Hypothalamus (tissue), 51 donors: ENCODE results near the gene LIN54.
"Not testable (repeated sequence)": the region's sequence is repeated elsewhere in the genome, so short reads cannot be mapped to it uniquely, and the experiment has no call there.

Experiments used
- DNase-seq, 51 donors: peaks; one replicate each; lab custom pipeline; 2025; lab: John Stamatoyannopoulos, UW

LIN54 gene

GRCh38 chr4:82951196-82951595, 59.4 kb downstream of the LIN54 start:
- no peak for DNase-seq

DNA sequence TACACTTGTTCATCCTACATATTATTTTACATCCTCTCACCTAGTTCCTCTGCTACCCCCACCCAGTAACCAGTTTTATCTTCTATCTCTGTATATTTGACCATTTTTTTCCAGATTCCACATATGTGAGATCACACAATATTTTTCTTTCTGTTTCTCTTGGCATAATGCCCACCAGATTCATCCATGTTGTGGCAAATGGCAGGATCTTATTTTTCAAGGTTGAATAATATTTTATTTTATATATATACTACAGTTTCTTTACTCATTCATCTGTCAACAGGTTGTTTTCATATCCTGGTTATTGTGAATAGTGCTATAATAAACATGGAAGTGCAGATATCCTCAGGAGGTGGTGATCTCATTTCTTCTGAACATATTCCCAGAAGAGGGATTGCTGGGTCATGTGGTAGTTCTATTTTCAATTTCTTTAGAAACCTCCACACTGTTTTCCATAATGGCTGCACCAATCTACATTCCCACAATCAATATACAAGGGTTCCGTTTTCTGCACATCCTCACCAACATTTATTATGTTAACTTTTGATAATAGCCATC, 61.9 kb downstream of the LIN54 start:
- no peak for DNase-seq

DNA sequence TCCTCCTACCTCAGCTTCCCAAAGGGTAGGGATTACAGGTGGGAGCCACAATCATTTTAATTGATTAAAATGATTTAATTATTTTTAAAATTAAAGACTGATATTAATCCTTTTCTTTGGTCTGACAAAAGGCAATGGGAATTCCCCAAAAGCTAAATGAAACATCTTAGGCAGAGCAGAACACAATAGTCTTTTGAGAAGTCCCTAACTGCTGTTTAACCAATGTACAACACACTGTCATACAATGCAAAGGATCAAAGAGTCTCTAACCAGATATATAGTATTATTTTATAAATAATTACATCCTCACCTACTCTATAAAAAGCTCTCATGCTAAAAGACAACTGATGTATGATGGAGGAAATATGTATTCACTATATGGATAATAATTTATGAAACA, 63.1 kb downstream of the LIN54 start:
- no peak for DNase-seq

DNA sequence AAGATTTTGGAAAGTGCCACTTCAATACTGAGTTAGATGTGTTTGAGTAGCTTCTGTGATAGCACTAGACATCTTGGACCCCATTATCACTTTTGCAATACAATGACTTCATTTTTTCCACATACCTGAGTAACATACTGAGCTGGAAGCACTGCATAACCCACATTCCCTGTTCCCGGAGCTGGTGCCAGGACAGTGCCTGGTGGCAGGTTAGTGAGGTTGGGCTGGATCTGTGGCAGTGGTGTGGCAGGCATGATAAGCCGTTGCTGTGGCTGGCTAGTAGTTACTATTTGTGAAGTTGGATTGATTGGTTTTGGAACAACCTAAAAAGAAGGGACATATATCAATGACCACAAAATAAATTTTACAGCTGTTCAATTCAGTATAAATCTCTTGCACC, 71.2 kb downstream of the LIN54 start:
- DNase-seq = no peak

- DNase-seq = no peak
Observed at GRCh38 chr4:82934441-82934840, 76.2 kb downstream of the LIN54 start.

- DNase-seq = no peak
Observed at GRCh38 chr4:82930848-82931755, 79.5 kb downstream of the LIN54 start.

DNA sequence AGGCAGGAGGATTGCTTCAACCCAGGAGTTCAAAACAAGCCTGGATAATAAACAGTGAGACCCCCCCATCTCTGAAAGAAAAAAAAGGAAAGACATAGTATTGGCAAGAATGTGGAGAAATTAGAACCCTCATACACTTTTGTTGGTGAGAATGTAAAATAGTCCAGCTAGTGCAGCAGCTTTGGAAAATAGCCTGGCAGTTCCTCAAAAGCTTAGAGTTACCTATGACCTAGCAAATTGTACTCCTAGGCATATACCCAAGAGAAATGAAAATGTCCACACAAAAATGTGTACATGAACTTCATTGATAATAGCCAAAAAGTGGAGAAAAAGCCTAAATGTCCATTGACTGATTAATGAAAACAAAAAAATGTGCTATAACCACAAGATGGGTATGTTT, 88.8 kb downstream of the LIN54 start:
- no peak for DNase-seq

DNA sequence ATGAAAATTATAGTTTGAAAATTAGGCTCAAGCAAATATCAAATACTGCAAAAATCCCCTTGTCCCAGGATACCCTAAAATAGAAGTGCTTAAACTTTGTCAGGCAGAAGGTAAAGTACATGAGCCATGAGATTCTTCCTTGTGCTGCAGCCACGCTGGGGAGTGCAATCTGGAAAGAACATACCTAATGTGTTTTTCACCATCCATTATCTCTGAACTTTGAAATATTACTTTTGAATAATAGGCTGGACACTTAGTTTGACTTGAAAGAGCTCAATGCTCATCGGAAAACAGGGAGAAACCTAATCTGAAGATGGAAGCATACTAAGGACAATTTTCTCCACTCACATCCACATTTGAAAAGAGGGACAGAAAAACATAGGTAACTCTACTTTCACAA, 91.2 kb downstream of the LIN54 start:
- DNase-seq = no peak

DNA sequence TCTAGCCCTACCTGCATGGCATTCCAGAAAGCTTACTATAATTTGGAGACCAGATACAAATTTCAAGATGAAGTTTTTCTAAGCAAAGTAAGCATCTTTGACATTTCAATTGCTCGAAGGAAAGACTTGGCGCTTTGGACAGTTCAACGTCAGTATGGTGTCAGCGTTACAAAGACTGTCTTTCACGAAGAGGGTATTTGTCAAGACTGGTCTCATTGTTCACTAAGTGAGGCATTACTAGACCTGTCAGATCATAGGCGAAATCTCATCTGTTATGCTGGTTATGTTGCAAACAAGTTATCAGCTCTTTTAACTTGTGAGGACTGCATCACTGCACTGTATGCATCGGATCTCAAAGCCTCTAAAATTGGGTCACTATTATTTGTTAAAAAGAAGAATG, 92.5 kb downstream of the LIN54 start:
- peak in 4 of 51 donors; percentile 5 to 56 (median 16) for DNase-seq

- DNase-seq = not testable (repeated sequence)
Observed at GRCh38 chr4:82913968-82914367, 96.7 kb downstream of the LIN54 start.

GRCh38 chr4:82913305-82913704, 97.3 kb downstream of the LIN54 start:
- DNase-seq = no peak

- no peak for DNase-seq
Observed at GRCh38 chr4:82909326-82909725, 101.3 kb downstream of the LIN54 start.

DNA sequence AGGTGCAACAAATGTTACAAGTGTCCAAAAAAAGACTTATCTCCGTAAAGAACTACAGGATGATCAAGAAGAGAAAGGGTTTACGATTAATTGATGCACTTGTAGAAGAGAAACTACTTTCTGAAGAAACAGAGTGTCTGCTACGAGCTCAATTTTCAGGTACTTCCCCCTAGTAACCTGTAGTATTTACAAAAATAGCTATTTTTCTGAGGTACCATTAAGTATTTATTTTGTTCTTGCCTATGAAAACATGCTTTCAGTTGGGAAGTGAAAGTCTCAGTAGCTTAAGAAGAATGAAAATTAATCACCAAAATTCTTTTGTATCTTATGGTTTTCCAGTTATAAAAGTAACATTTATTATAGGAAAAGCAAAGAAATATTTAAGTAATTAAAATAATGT, 104.2 kb downstream of the LIN54 start:
- no peak for DNase-seq

DNA sequence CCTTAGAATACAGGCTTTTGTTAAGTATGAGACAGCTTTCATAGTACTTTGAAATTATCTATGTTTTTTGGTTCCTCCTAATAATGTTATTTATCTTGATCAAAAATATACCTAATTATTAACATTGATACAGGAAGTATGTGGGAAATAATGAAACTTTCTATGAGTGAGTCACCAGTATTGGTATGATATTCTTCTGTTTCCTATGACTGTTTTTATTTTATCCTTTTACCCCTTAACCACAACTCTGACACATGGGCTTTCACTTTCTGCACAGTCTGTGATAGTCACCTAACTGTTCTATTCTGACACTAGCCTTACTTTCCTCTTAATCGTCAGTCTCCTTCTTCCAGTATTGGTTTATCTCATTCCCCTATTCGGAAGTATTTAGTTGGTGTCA, 105.4 kb downstream of the LIN54 start:
- no peak for DNase-seq

DNA sequence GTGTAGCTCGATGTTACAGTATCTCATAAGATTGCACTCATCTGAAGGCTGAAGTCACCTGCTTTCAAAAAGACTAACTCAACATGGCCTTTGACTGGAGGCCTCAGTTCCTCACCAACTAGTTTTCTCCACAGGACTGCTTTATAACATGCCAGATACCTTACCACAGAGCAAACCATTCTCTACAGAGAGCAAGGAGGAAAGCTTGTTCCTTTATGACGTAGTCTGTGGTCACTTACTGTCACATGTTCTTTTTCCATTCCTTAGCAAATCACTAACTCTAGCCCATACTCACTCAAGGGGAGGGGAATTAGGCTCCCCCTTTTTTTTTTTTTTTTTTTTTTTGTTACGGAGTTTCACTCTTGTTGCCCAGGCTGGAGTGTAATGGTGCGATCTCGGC, 106.9 kb downstream of the LIN54 start:
- DNase-seq = no peak

DNA sequence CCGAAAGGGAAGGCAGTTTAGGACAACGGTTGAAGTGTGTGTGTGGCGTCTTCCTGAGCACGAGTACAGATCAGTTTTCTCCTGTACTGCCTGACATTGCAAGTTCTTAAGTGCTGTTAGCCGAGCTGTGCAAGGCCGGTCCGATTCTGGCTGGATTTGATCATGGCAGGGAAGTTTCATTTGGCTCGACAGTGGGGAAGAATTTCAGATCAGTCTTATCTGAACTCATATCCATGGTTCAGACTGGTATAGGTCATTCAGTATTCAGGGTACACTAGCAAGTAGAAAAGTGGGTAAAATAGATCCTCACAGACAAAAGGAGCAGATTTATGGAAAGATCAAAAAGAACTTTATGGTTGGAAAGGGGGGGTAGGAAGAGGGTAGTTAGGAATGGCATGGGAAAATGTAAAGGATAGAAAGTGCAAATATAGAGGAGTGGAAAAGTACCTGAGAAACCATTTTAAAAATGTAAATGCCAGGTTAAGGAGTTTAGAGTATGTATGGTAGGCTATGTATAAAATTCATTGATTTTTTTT, 109.4 kb downstream of the LIN54 start:
- DNase-seq = peak in 2 of 51 donors; percentile 37 to 63

DNA sequence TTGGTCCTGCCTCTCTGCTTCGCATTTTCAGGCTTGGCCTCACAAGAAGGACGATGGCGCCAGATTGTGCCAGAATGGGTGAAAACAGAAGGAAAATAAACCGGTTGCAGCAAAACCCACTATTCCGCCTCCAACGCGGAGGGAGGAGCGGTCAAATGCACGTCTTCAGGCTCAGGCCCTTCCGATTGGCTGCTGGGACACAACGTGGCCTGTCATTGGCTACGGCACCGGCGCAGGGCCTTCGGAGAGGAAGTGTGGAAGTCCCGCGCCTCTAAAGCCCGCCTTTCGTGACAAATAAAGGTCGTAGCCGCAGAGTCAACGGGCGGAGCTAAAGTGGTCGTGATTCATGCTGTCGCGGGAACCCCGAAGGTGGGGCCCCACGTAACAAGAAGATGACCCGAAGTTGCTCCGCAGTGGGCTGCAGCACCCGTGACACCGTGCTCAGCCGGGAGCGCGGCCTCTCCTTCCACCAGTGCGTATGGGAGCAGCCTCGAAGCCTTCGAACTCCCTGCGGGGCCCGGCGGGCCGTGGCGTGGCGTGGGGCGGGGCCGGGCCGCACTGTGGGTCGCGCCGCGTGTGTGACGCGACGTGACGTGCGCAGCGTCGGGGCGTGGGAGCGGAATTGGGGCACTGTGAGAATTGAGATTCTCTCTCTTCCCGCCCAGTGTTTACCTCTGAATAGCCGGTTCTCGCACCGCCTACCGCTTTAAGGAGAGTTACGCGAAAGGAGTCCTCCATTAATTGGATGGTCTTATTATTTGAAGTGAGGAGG, 110.0 kb downstream of the LIN54 start, which contains the start of gene THAP9:
Gene THAP9 (plus strand): TSS at position 325 of the 772 bp plus-strand sequence. CDS start 68 bp downstream, at position 393.
- DNase-seq = peak; percentile 90 to 100 (median 98)

DNA sequence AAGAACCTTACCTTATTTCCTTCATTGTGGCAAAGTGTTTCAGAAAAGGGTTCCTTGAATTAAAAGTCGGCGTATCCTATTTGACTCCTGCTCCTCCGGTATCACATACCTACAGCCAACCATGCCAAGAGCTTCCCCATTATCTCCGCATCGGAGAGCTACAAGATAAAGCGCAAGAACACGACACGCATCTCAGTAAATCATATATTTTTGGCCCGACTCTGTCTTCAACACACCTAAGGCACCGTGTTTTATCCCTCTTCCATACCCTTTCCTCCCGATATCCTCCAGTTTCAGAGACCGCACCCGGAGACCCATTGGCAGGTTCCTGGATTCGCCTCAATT, 110.6 kb downstream of the LIN54 start:
- DNase-seq = no peak

GRCh38 chr4:82899374-82900065, 111.1 kb downstream of the LIN54 start:
- no peak for DNase-seq
